Gastroesophageal sphincter (tissue), 4 donors: ENCODE measurements around the gene SMAD3. TPM values are rescaled to one million over a fixed set of nuclear protein-coding genes. Genes with fewer than 3 reads are reported as not detected.

Source experiments
- ATAC-seq: fragments of 150-250 bp; one replicate; pipeline ENCODE4 v1.9.1; 2016; ENCODE audit warnings: mild to moderate bottlenecking, moderate library complexity
- H3K27ac ChIP-seq, 4 donors: fragments of 200-600 bp; sonication (generic) in 3 of 4; 1 replicate in 3 of 4; 2 replicates in 1 of 4; pipeline ENCODE4 v1.5.1; 2016 to 2019
- H3K27me3 ChIP-seq: fragments of 200-600 bp; sonication (generic); one replicate; pipeline ENCODE4 v1.5.1; 2019
- H3K36me3 ChIP-seq, 2 donors: fragments of 200-600 bp; sonication (generic); one replicate each; pipeline ENCODE4 v1.5.1; 2019; ENCODE audit warnings: control low read depth in 1 of 2
- H3K4me1 ChIP-seq, 3 donors: fragments of 200-600 bp; sonication (generic); 1 replicate in 2 of 3; 2 replicates in 1 of 3; pipeline ENCODE4 v1.5.1; 2016 to 2019; ENCODE audit warnings: control low read depth in 2 of 3
- H3K4me3 ChIP-seq, 2 donors: fragments of 200-600 bp; sonication (generic); one replicate each; pipeline ENCODE4 v1.5.1; 2019; ENCODE audit warnings: mild to moderate bottlenecking in 1 of 2, moderate library complexity in 1 of 2
- H3K9me3 ChIP-seq, 3 donors: fragments of 200-600 bp; sonication (generic); one replicate each; pipeline ENCODE4 v1.5.1; 2017 to 2019; ENCODE audit warnings: control low read depth in 2 of 3
- CTCF ChIP-seq, 4 experiments: fragments of 200-600 bp in 2 of 4; fragments of 450-650 bp in 2 of 4; sonication (generic) in 1 of 4; IDR thresholded peaks; one replicate each; pipeline ENCODE4 v1.5.1; 2017 to 2019; ENCODE audit warnings: antibody characterized with exemption in 4 of 4, mild to moderate bottlenecking in 2 of 4, moderate library complexity in 2 of 4
- EP300 ChIP-seq: sonication (generic); formaldehyde crosslinking; IDR thresholded peaks from one replicate; pipeline ENCODE4 v1.6.1; 2017; ENCODE audit warnings: antibody characterized with exemption, mild to moderate bottlenecking
- POLR2A ChIP-seq, 2 donors: fragments of 450-650 bp; IDR thresholded peaks; one replicate each; pipeline ENCODE4 v1.6.1; 2017; ENCODE audit warnings: antibody characterized with exemption in 2 of 2, mild to moderate bottlenecking in 2 of 2, moderate library complexity in 1 of 2
- POLR2AphosphoS5 ChIP-seq: sonication (generic); formaldehyde crosslinking; IDR thresholded peaks from one replicate; pipeline ENCODE4 v1.6.1; 2017; ENCODE audit warnings: antibody characterized with exemption
- WGBS, 2 donors: methylation state at CpG; one replicate each; pipeline ENCODE4 v1.1.5; 2018; ENCODE audit warnings: low coverage in 1 of 2; 5-methylcytosine and 5-hydroxymethylcytosine counted together
- total RNA-seq, 4 donors: library from RNA; depleted of rRNA; stranded (reverse); fragments of >200 nt; gene quantifications; one replicate each; pipeline ENCODE4 v1.1.0, GENCODE V29; 2016

SMAD3 gene
- total RNA-seq, 4 donors from 2014 or later: 19.8 to 30.6 (median 25.9) TPM

DNA sequence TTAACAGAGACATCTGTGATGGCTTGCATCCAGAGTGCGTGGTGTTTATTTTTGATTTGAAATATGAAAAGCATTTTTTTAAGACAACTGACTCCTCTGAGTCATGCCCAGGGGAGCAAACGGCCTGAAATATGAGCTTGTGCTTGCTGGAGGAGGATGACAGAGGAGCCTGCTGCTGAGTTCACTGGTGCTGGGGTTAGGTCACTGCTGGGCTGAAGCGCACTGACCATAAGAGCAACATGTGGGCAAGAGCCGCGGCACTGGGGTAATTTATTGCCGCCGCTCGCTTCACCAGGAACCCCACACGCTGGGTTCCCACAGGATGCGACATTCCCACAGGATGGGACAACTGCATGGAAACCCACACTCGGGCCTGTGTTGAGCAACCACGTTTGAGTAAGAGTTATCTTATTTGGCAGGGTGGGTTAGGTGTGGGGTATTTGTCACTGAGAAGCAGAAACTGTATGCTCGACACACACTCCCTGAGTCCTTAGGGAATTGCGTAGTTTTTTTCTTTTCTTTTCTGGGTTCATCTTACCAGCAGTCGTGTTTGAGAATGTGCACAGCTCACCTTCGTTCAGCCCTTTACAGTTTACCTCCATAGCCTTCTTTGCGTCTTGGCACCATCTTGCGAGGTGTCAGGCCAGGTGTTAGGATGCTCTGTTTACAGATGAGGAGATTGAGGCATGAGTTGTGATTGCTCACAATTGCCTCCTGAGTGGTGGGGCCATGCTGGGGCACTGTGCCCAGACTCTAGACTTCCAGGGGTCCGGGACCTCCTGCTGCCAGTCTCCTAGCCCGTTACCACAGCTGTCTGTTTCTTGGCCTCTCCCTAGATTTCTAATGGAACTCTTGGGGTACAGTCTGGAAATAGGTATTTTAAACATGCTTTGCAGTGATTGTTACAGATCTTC, 60.4 kb downstream of the SMAD3 start:
- H3K27ac ChIP-seq: peak overlapping the region; percentile 39 to 89 (median 86)
- H3K4me1 ChIP-seq: peaks cover under 1 to 85% (median 54%) of the 10 kb centered on the region in 3 donors
- TF ChIP-seq EP300 (no peak), POLR2AphosphoS5 (peak; percentile 67)
- 8 to 38% methylated on average over 5 to 17 of the region's 20 CpGs for WGBS, 2 donors
- H3K27me3 ChIP-seq: no peaks in the 10 kb centered on the region
- peak; percentile 81 for ATAC-seq
- no peak overlapping the region for H3K4me3 ChIP-seq
- H3K36me3 ChIP-seq: no peaks in the 10 kb centered on the region
- no peaks in the 10 kb centered on the region for H3K9me3 ChIP-seq

DNA sequence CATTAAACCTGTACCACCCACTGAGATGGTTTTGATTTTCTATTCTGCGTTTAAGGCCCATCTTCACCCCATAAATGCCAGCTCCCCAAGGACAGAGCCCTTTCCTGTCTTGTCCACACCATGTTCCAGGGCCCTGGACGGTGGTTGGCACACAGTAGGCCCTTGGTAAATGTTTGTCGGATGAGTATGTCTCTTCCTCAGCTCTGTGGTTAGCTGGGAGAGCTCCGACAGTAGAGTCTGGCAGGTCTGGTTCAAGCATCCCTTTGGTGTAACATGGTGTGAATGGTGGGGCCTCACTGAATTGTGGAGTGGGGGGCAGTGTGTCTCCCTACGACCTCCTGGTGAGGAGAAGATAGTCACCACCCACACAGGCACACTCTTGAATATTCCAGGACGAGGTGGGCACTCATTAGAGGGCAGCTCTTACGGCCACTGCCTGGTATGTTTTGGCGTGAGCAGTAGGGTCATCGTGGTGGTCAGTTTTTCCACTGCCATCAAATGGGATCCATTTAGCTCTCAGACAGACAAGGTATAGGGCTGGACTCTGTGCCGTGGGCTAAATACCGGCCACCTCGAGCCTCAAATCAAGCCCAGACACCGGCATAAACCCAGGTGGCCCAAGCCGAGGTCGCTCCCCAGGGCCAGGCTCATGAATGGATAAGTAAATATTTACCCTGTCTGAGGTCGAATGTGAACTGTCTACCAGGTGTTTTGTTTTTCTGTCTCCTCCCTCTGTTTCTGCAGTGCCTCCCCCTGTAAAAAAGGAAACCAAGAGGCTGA, 61.3 kb downstream of the SMAD3 start:
- Histone ChIP-seq H3K27ac (peak overlapping the region in 3 of 4 donors; percentile 86 to 89 (median 87)), H3K36me3 (no peaks in the 10 kb centered on the region), H3K9me3 (no peaks in the 10 kb centered on the region), H3K4me3 (no peak overlapping the region), H3K4me1 (peaks cover 0 to 85% (median 54%) of the 10 kb centered on the region in 3 donors), H3K27me3 (no peaks in the 10 kb centered on the region)
- ATAC-seq: no peak
- WGBS, 2 donors: 20 to 83% methylated on average over 2 to 14 of the region's 16 CpGs
- no peak for TF ChIP-seq POLR2A (IDR thresholded peaks at IDR 0.05)
- no peak for TF ChIP-seq POLR2AphosphoS5
- no peak for TF ChIP-seq CTCF (IDR thresholded peaks at IDR 0.05)
- TF ChIP-seq EP300: no peak

- 78 to 100% methylated on average over 2 to 5 of the region's 5 CpGs for WGBS, 2 donors
- peak overlapping the region in 3 of 4 donors; percentile 6 to 87 (median 86) for H3K27ac ChIP-seq
- peaks cover 0 to 85% (median 52%) of the 10 kb centered on the region in 3 donors for H3K4me1 ChIP-seq
Measured at GRCh38 chr15:67127331-67127664, 61.9 kb downstream of the SMAD3 start.

GRCh38 chr15:67127965-67128364, 62.6 kb downstream of the SMAD3 start:
- no peak overlapping the region for H3K4me3 ChIP-seq
- H3K27ac ChIP-seq: peak overlapping the region in 3 of 4 donors; percentile 6 to 87 (median 86)
- TF ChIP-seq CTCF (IDR thresholded peaks at IDR 0.05) (no peak), EP300 (no peak), POLR2AphosphoS5 (peak; percentile 41), POLR2A (IDR thresholded peaks at IDR 0.05) (no peak)
- no peaks in the 10 kb centered on the region for H3K9me3 ChIP-seq
- peaks cover 0 to 86% (median 53%) of the 10 kb centered on the region in 3 donors for H3K4me1 ChIP-seq
- no peaks in the 10 kb centered on the region for H3K27me3 ChIP-seq
- H3K36me3 ChIP-seq: no peaks in the 10 kb centered on the region
- WGBS, 2 donors: 0 to 37% methylated on average over 1 to 3 of the region's 4 CpGs
- ATAC-seq: no peak

More at GRCh38 chr15:67127331-67127664, 61.9 kb downstream of the SMAD3 start:
- H3K27me3 ChIP-seq: no peaks in the 10 kb centered on the region
- TF ChIP-seq POLR2A (IDR thresholded peaks at IDR 0.05): no peak
- TF ChIP-seq EP300: no peak
- TF ChIP-seq CTCF (IDR thresholded peaks at IDR 0.05): no peak
- TF ChIP-seq POLR2AphosphoS5: no peak
- no peaks in the 10 kb centered on the region for H3K36me3 ChIP-seq
- H3K4me3 ChIP-seq: no peak overlapping the region
- H3K9me3 ChIP-seq: no peaks in the 10 kb centered on the region
- ATAC-seq: no peak

DNA sequence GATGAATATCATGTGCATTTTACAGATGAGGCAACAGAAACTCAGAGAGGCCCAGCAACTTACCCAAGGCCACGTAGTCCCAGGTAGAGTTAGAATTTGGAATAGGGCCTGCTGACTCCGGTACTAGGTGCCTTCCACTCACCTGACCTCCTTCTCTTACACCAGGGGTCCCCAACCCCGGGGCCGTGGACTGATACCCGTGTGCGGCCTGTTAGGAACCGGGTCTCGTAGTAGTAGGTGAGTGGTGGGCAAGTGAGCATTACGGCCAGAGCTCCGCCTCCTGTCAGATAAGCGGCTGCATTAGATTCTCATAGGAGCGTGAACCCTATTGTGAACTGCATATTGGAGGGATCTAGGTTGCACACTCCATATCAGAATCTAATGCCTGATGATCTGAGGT, 64.8 kb downstream of the SMAD3 start:
- WGBS, 2 donors: 95% methylated on average over 4 of the region's 12 CpGs; no CpG with 5 or more reads in 1 of the 2 donors
- no peaks in the 10 kb centered on the region for H3K9me3 ChIP-seq
- H3K4me3 ChIP-seq: no peak overlapping the region
- no peaks in the 10 kb centered on the region for H3K36me3 ChIP-seq
- ATAC-seq: no peak
- H3K4me1 ChIP-seq: peaks cover 13 to 89% (median 60%) of the 10 kb centered on the region in 3 donors
- no peaks in the 10 kb centered on the region for H3K27me3 ChIP-seq
- TF ChIP-seq CTCF (IDR thresholded peaks at IDR 0.05): no peak
- no peak for TF ChIP-seq POLR2A (IDR thresholded peaks at IDR 0.05)
- TF ChIP-seq EP300: no peak
- no peak for TF ChIP-seq POLR2AphosphoS5
- no peak overlapping the region for H3K27ac ChIP-seq
